GM23338 (cell line): ENCODE results near the gene SIGLEC7.

Experiments used
- CREB1 ChIP-seq: fragments of 250-450 bp; sonication (Bioruptor Pico); IDR thresholded peaks from 2 replicates; pipeline ENCODE4 v1.5.0; 2020; ENCODE audit warnings: low read depth, mild to moderate bottlenecking, moderate library complexity
- CTCF ChIP-seq, 2 experiments: fragments of 200-600 bp in 1 of 2; sonication (generic) in 1 of 2; conservative IDR thresholded peaks; 2 replicates each; pipeline versions ENCODE4 v1.5.1 to v1.6.1; 2016 to 2017; ENCODE audit warnings: antibody characterized with exemption in 2 of 2, low read depth in 2 of 2, mild to moderate bottlenecking in 2 of 2, moderate library complexity in 1 of 2
- ETS1 ChIP-seq: IDR thresholded peaks from 2 replicates; pipeline ENCODE4 v1.6.1; 2016; ENCODE audit warnings: antibody characterized with exemption
- EZH2 ChIP-seq: fragments of 200-600 bp; sonication (generic); IDR thresholded peaks from one replicate; pipeline ENCODE4 v1.8.0; 2017; ENCODE audit warnings: antibody characterized with exemption, mild to moderate bottlenecking, low read depth; ENCODE audit not compliant: unreplicated experiment
- JUNB ChIP-seq: IDR thresholded peaks from one replicate; pipeline ENCODE4 v1.6.1; 2016; ENCODE audit warnings: antibody characterized with exemption; ENCODE audit not compliant: unreplicated experiment
- NANOG ChIP-seq: IDR thresholded peaks from 2 replicates; pipeline ENCODE4 v1.6.1; 2016; ENCODE audit warnings: antibody characterized with exemption, borderline replicate concordance
- POLR2AphosphoS5 ChIP-seq: IDR thresholded peaks from 2 replicates; pipeline ENCODE4 v1.6.1; 2016; ENCODE audit warnings: antibody characterized with exemption, low read depth
- REST ChIP-seq: IDR thresholded peaks from one replicate; pipeline ENCODE4 v1.6.1; 2018; ENCODE audit warnings: antibody characterized with exemption; ENCODE audit not compliant: unreplicated experiment
- ZNF114 ChIP-seq: fragments of 250-450 bp; sonication (Bioruptor Pico); IDR thresholded peaks from 2 replicates; pipeline ENCODE4 v1.5.0; 2020; ENCODE audit warnings: mild to moderate bottlenecking, moderate library complexity

- TF ChIP-seq CTCF (conservative IDR thresholded peaks at IDR 0.05; ENCODE audit: low read depth in 2 of 2): no peak
- no peak for TF ChIP-seq POLR2AphosphoS5
- no peak for TF ChIP-seq EZH2
- TF ChIP-seq ETS1: no peak
- no peak for TF ChIP-seq JUNB
- no peak for TF ChIP-seq REST
- no peak for TF ChIP-seq ZNF114 (CRISPR knock-in tag)
- no peak for TF ChIP-seq NANOG
- TF ChIP-seq CREB1: no peak
Measured at GRCh38 chr19:51185868-51186215, 43.7 kb downstream of the SIGLEC7 start.
